Measurements from ENCODE around the gene CEP112. TPM values are rescaled to one million over a fixed set of nuclear protein-coding genes. Genes with fewer than 3 reads are reported as not detected.
A peak's percentile ranks its signal among the peaks of the same experiment; 100 is the strongest.

Gene CEP112
- total RNA-seq, 6 experiments from 2014 or later = 5.3 to 7.7 (median 6.9) TPM

- peaks cover 1% of the 10 kb centered on the region for H3K27me3 Mint-ChIP-seq (ENCODE audit: insufficient read depth)
- peaks cover 22% of the 10 kb centered on the region for H3K4me1 Mint-ChIP-seq (ENCODE audit: low read depth)
- TF ChIP-seq CTCF (IDR thresholded peaks at IDR 0.05) = no peak
- no peaks in the 10 kb centered on the region for H3K36me3 Mint-ChIP-seq (ENCODE audit: low read depth)
- H3K27ac Mint-ChIP-seq = no peak overlapping the region
- no peaks in the 10 kb centered on the region for H3K9me3 Mint-ChIP-seq
- no peak for DNase-seq
- no peak overlapping the region; the same call in 1 of the 2 replicates for H3K4me3 Mint-ChIP-seq
These were observed 440.7 kb downstream of the CEP112 start for GRCh38 chr17:65751263-65751662.

- H3K27me3 Mint-ChIP-seq (ENCODE audit: insufficient read depth) = peaks cover 1% of the 10 kb centered on the region
- H3K4me3 Mint-ChIP-seq = peak overlapping the region; percentile 18
- peak; percentile 89 for DNase-seq
- peak overlapping the region; percentile 2; the same call in 1 of the 2 replicates for H3K27ac Mint-ChIP-seq
- H3K9me3 Mint-ChIP-seq = no peaks in the 10 kb centered on the region
- peaks cover 22% of the 10 kb centered on the region for H3K4me1 Mint-ChIP-seq (ENCODE audit: low read depth)
- no peak for TF ChIP-seq CTCF (IDR thresholded peaks at IDR 0.05)
- no peaks in the 10 kb centered on the region for H3K36me3 Mint-ChIP-seq (ENCODE audit: low read depth)
These were observed 441.3 kb downstream of the CEP112 start for GRCh38 chr17:65750631-65751115.

- Mint-ChIP-seq H3K36me3 (ENCODE audit: low read depth) (no peaks in the 10 kb centered on the region), H3K27ac (no peak overlapping the region), H3K4me1 (ENCODE audit: low read depth) (peaks cover 22% of the 10 kb centered on the region), H3K4me3 (no peak overlapping the region), H3K27me3 (ENCODE audit: insufficient read depth) (peaks cover 1% of the 10 kb centered on the region), H3K9me3 (no peaks in the 10 kb centered on the region)
- no peak for TF ChIP-seq CTCF (IDR thresholded peaks at IDR 0.05)
- DNase-seq = no peak
These were observed 441.8 kb downstream of the CEP112 start for GRCh38 chr17:65750166-65750565.

GRCh38 chr17:65749479-65749878 is 442.5 kb downstream of the CEP112 start:
- peak; percentile 50 for DNase-seq
- H3K4me1 Mint-ChIP-seq (ENCODE audit: low read depth) = peaks cover 22% of the 10 kb centered on the region
- no peak overlapping the region for H3K27ac Mint-ChIP-seq
- peaks cover 1% of the 10 kb centered on the region for H3K27me3 Mint-ChIP-seq (ENCODE audit: insufficient read depth)
- TF ChIP-seq CTCF (IDR thresholded peaks at IDR 0.05) = no peak
- no peaks in the 10 kb centered on the region for H3K36me3 Mint-ChIP-seq (ENCODE audit: low read depth)
- no peaks in the 10 kb centered on the region for H3K9me3 Mint-ChIP-seq
- H3K4me3 Mint-ChIP-seq = no peak overlapping the region

- H3K27me3 Mint-ChIP-seq (ENCODE audit: insufficient read depth) = no peaks in the 10 kb centered on the region
- H3K4me3 Mint-ChIP-seq = no peak overlapping the region
- no peaks in the 10 kb centered on the region for H3K9me3 Mint-ChIP-seq
- DNase-seq = no peak
- peaks cover 23% of the 10 kb centered on the region for H3K4me1 Mint-ChIP-seq (ENCODE audit: low read depth)
- TF ChIP-seq CTCF (IDR thresholded peaks at IDR 0.05) = no peak
- no peaks in the 10 kb centered on the region for H3K36me3 Mint-ChIP-seq (ENCODE audit: low read depth)
- no peak overlapping the region for H3K27ac Mint-ChIP-seq
These were observed 446.7 kb downstream of the CEP112 start for GRCh38 chr17:65745241-65745640.

GRCh38 chr17:65743308-65743655 is 448.7 kb downstream of the CEP112 start:
- DNase-seq = no peak
- Mint-ChIP-seq H3K9me3 (no peaks in the 10 kb centered on the region), H3K36me3 (ENCODE audit: low read depth) (peaks cover 5% of the 10 kb centered on the region; the same call in 1 of the 2 replicates), H3K27me3 (ENCODE audit: insufficient read depth) (no peaks in the 10 kb centered on the region), H3K4me3 (peak overlapping the region; percentile 78), H3K27ac (peak overlapping the region; percentile 79), H3K4me1 (ENCODE audit: low read depth) (peaks cover 17% of the 10 kb centered on the region)
- no peak for TF ChIP-seq CTCF (IDR thresholded peaks at IDR 0.05)

Data from HFFc6 (cell line).